ENCODE measurements around the gene DNAJC1. TPM values are rescaled to one million over a fixed set of nuclear protein-coding genes. Genes with fewer than 3 reads are reported as not detected.

The DNAJC1 gene
- total and polyA plus RNA-seq, 2 of the 4 experiments (the other 2 are of a cell fraction), result 12.7 to 13.3 TPM

- no peak overlapping the region for H3K14ac ChIP-seq (replicated peaks; ENCODE audit: low read depth, low read length)
- intact Hi-C loops (cut with micrococcal nuclease) (no loop called here), in situ Hi-C loops (cut with MboI; ENCODE audit: low sequenced_read_pairs) (no loop called here), dilution Hi-C loops (cut with HindIII; ENCODE audit: low sequenced_read_pairs, unreplicated experiment) (no loop called here)
- no peak overlapping the region for H4K91ac ChIP-seq (ENCODE audit: insufficient read depth, low read depth, low read length)
- H2AFZ ChIP-seq (replicated peaks; ENCODE audit: low read length, poor library complexity), result no peak overlapping the region
- no peak for TF ChIP-seq USF2 (IDR thresholded peaks at IDR 0.05; ENCODE audit: low read depth, low read length)
- no peak for TF ChIP-seq MAZ (IDR thresholded peaks at IDR 0.05; ENCODE audit: borderline replicate concordance, low read depth, low read length)
- no peak for TF ChIP-seq POLR2A (IDR thresholded peaks at IDR 0.05; ENCODE audit: low read depth, low read length)
- TF ChIP-seq FOS (IDR thresholded peaks at IDR 0.05; ENCODE audit: low read depth, low read length), result no peak
- TF ChIP-seq ELK1 (IDR thresholded peaks at IDR 0.05; ENCODE audit: borderline replicate concordance, low read depth, low read length), result no peak
- no peak for TF ChIP-seq NFE2L2 (IDR thresholded peaks at IDR 0.05; ENCODE audit: low read depth, low read length)
- no peak for TF ChIP-seq RFX5 (IDR thresholded peaks at IDR 0.05; ENCODE audit: low read depth, low read length)
- TF ChIP-seq MXI1 (IDR thresholded peaks at IDR 0.05; ENCODE audit: borderline replicate concordance, low read depth, low read length), result no peak
- TF ChIP-seq RCOR1 (IDR thresholded peaks at IDR 0.05; ENCODE audit: insufficient replicate concordance, low read length), result no peak
- no peak for TF ChIP-seq CEBPB (IDR thresholded peaks at IDR 0.05; ENCODE audit: low read depth, low read length)
- TF ChIP-seq SMC3 (IDR thresholded peaks at IDR 0.05; ENCODE audit: low read depth, low read length), result no peak
- no peak for TF ChIP-seq RAD21 (IDR thresholded peaks at IDR 0.05; ENCODE audit: low read length)
- no peak for TF ChIP-seq MAFK (IDR thresholded peaks at IDR 0.05; ENCODE audit: low read depth, low read length)
- no peak for TF ChIP-seq BHLHE40 (IDR thresholded peaks at IDR 0.05; ENCODE audit: low read depth, low read length)
- no peak for TF ChIP-seq CHD1 (IDR thresholded peaks at IDR 0.05; ENCODE audit: low read depth, low read length)
- no peak for TF ChIP-seq CTCF (conservative IDR thresholded peaks at IDR 0.05; ENCODE audit: low read depth, low read length)
- DNase-seq (no peak), ATAC-seq (ENCODE audit: low read depth) (no peak)
- H3K4me3 ChIP-seq (ENCODE audit: insufficient read depth, low read depth, low read length), result no peak overlapping the region
- H3K4me1 ChIP-seq (ENCODE audit: control insufficient read depth, insufficient read depth, low read length), result no peaks in the 10 kb centered on the region
- no peak overlapping the region for H4K8ac ChIP-seq (ENCODE audit: low read depth in 2 of 2, low read length in 2 of 2)
- H3K9me1 ChIP-seq (ENCODE audit: insufficient read depth, low read length), result no peaks in the 10 kb centered on the region
- no peak overlapping the region for H3K18ac ChIP-seq (ENCODE audit: low read depth, low read length)
- no peak overlapping the region for H2BK5ac ChIP-seq (ENCODE audit: low read depth, low read length, poor library complexity, severe bottlenecking)
- no peak overlapping the region for H3K4ac ChIP-seq (ENCODE audit: low read depth, low read length)
- H3K27me3 ChIP-seq (ENCODE audit: control insufficient read depth, insufficient read depth, low read length), result no peaks in the 10 kb centered on the region
- CTCF ChIA-PET, result interaction anchor here (1.4 kb wide), 1 partner anchor 10 kb away, joined by 3 read pairs; no protein-coding TSS in a partner anchor
- no peak overlapping the region for H3K23ac ChIP-seq (ENCODE audit: low read depth, low read length)
- H3K4me2 ChIP-seq (ENCODE audit: low read depth, low read length), result no peak overlapping the region
- H3K9ac ChIP-seq (ENCODE audit: low read depth, low read length), result no peak overlapping the region
- BruUV-seq (replicated peaks), result no TSS peak
- H2BK20ac ChIP-seq (ENCODE audit: low read depth, low read length), result no peak overlapping the region
- H3K27ac ChIP-seq (ENCODE audit: insufficient read depth, low read length), result no peak overlapping the region
- H2BK15ac ChIP-seq (ENCODE audit: low read depth, low read length), result no peak overlapping the region
- no peaks in the 10 kb centered on the region for H4K20me1 ChIP-seq (ENCODE audit: insufficient read depth, low read length)
- no peak overlapping the region for H3K56ac ChIP-seq (ENCODE audit: extremely low read depth, insufficient read depth, low read length)
- no peaks in the 10 kb centered on the region for H3K79me1 ChIP-seq (ENCODE audit: low read depth in 1 of 2, low read length in 2 of 2)
- no peaks in the 10 kb centered on the region for H3K9me3 ChIP-seq (ENCODE audit: control insufficient read depth, insufficient read depth, low read length)
- no peak overlapping the region for H2AK9ac ChIP-seq (replicated peaks; ENCODE audit: low read depth, low read length, poor library complexity)
- POLR2A ChIA-PET (ENCODE audit: unreplicated experiment), result no interaction called here
- H4K5ac ChIP-seq (ENCODE audit: low read depth, low read length), result no peak overlapping the region
- peaks cover 5% of the 10 kb centered on the region for H3K36me3 ChIP-seq (ENCODE audit: control insufficient read depth, insufficient read depth, low read length)
- H2AK5ac ChIP-seq (ENCODE audit: low read depth, low read length), result no peak overlapping the region
- 74% methylated on average over 9 of the region's 12 CpGs; no CpG with 5 or more reads in 1 of the 2 experiments for WGBS, 2 experiments (ENCODE audit: extremely low coverage in 2 of 2, insufficient read length in 1 of 2)
- no peak overlapping the region for H2BK120ac ChIP-seq (ENCODE audit: low read depth, low read length)
Observed at GRCh38 chr10:21756707-21757106, 246.8 kb downstream of the DNAJC1 start.

Measured in IMR-90 (cell line).